Stomach (tissue), 4 donors: ENCODE measurements around the gene PRLR.

Experiments used
- POLR2A ChIP-seq, 4 donors: fragments of 450-650 bp; IDR thresholded peaks; one replicate each; pipeline ENCODE4 v1.6.1; 2016; ENCODE audit warnings: antibody characterized with exemption in 4 of 4, control low read depth in 2 of 4, mild to moderate bottlenecking in 1 of 4, moderate library complexity in 1 of 4
- TF ChIP-seq, protein P1 (sequence below), 7 experiments: fragments of 450-650 bp in 4 of 7; fragments of 200-600 bp in 3 of 7; sonication (generic) in 3 of 7; IDR thresholded peaks; one replicate each; pipeline ENCODE4 v1.5.1; 2016 to 2019; ENCODE audit warnings: antibody characterized with exemption in 7 of 7, control low read depth in 2 of 7, mild to moderate bottlenecking in 1 of 7

DNA sequence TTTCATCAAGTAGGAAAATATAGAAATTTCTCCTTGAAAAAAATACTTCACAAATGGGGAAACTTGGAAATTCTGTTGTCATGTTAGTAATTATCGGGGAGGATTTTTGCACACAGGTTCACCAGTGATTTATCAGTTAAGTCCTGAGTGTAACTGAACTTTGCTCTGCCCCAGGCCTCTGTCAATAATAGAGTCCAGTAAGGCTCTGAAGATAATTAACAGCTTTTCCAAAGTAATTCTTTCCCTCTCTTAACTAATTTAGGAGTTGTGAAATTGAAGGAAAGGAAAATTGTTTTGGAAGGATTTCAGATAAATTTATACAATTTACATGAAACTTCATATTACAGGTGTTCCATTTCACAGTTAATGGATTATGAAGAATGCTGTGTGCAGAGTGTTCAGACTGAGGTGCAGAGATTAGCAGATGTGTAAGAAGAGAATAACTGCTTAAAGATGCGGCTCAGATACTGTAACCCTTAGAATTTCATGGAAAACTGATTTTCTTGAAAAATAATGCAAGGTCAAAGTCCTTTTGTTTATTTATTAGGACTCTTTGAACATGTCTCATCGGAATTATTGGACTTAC, 179.7 kb downstream of the PRLR start:
- TF ChIP-seq, protein P1, sequence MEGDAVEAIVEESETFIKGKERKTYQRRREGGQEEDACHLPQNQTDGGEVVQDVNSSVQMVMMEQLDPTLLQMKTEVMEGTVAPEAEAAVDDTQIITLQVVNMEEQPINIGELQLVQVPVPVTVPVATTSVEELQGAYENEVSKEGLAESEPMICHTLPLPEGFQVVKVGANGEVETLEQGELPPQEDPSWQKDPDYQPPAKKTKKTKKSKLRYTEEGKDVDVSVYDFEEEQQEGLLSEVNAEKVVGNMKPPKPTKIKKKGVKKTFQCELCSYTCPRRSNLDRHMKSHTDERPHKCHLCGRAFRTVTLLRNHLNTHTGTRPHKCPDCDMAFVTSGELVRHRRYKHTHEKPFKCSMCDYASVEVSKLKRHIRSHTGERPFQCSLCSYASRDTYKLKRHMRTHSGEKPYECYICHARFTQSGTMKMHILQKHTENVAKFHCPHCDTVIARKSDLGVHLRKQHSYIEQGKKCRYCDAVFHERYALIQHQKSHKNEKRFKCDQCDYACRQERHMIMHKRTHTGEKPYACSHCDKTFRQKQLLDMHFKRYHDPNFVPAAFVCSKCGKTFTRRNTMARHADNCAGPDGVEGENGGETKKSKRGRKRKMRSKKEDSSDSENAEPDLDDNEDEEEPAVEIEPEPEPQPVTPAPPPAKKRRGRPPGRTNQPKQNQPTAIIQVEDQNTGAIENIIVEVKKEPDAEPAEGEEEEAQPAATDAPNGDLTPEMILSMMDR (IDR thresholded peaks at IDR 0.05), result no peak
- no peak for TF ChIP-seq POLR2A (IDR thresholded peaks at IDR 0.05)
